ENCODE results near the gene JPT2. TPM values are rescaled to one million over a fixed set of nuclear protein-coding genes. Genes with fewer than 3 reads are reported as not detected.
A peak's percentile ranks its signal among the peaks of the same experiment; 100 is the strongest.
"Not testable (repeated sequence)": the region's sequence is repeated elsewhere in the genome, so short reads cannot be mapped to it uniquely, and the experiment has no call there.

Gene JPT2
- total RNA-seq, 1 donor from 2014 or later: 72.9 TPM

DNA sequence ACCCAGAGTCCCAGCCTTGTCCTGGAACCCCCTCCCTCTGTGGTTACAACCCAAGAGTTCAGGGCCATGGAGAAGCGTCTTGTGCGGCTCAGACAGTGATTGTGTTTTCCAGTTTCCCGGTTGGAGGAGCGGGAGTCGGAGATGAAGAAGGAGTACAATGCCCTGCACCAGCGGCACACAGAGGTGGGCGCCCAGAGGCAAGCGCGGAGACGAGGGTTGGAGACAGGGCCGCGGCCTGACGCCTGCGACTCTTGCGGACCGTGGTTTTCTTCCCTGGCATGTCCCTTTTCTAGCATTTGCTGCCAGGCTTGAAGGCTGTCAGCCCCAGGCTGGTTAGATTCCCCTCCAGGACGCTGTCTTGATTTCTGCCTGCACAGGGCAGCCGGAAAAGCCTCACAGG is 50.9 kb downstream of the JPT2 start:
- Mint-ChIP-seq H3K36me3 (ENCODE audit: unreplicated experiment) (peaks cover 8% of the 10 kb centered on the region), H3K4me3 (ENCODE audit: unreplicated experiment) (no peak overlapping the region), H3K27ac (ENCODE audit: unreplicated experiment) (no peak overlapping the region), H3K4me1 (ENCODE audit: low read depth, unreplicated experiment) (peaks cover 4% of the 10 kb centered on the region), H3K9me3 (ENCODE audit: unreplicated experiment) (peaks cover 6% of the 10 kb centered on the region), H3K27me3 (ENCODE audit: unreplicated experiment) (peaks cover 11% of the 10 kb centered on the region)
- TF ChIP-seq CTCF (IDR thresholded peaks at IDR 0.05; ENCODE audit: partially characterized antibody, unreplicated experiment): no peak
- DNase-seq: no peak

DNA sequence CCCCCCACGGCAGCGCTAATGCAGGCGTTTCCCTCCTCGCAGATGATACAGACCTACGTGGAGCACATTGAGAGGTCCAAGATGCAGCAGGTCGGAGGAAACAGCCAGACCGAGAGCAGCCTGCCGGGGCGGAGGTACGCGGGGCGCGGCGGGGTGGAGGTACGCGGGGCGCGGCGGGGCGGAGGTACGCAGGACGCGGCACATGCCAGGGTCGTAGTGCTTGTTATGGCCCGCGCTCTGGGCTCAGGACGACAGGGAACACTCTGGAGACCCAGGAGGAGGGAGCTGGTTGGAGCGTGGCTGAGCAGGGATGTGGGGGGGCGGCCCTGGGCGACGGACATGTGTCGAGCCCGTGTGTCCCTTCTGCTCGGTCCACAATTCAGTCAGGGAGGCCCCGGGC is 51.4 kb downstream of the JPT2 start:
- DNase-seq: no peak
- Mint-ChIP-seq H3K4me3 (ENCODE audit: unreplicated experiment) (no peak overlapping the region), H3K27me3 (ENCODE audit: unreplicated experiment) (peaks cover 11% of the 10 kb centered on the region), H3K4me1 (ENCODE audit: low read depth, unreplicated experiment) (peaks cover 4% of the 10 kb centered on the region), H3K36me3 (ENCODE audit: unreplicated experiment) (peaks cover 8% of the 10 kb centered on the region), H3K27ac (ENCODE audit: unreplicated experiment) (no peak overlapping the region), H3K9me3 (ENCODE audit: unreplicated experiment) (peaks cover 6% of the 10 kb centered on the region)
- no peak for TF ChIP-seq CTCF (IDR thresholded peaks at IDR 0.05; ENCODE audit: partially characterized antibody, unreplicated experiment)

GRCh38 chr16:1731073-1731472 is 53.0 kb downstream of the JPT2 start:
- H3K36me3 Mint-ChIP-seq (ENCODE audit: unreplicated experiment): peaks cover 8% of the 10 kb centered on the region
- peaks cover 4% of the 10 kb centered on the region for H3K4me1 Mint-ChIP-seq (ENCODE audit: low read depth, unreplicated experiment)
- H3K4me3 Mint-ChIP-seq (ENCODE audit: unreplicated experiment): no peak overlapping the region
- peaks cover 12% of the 10 kb centered on the region for H3K27me3 Mint-ChIP-seq (ENCODE audit: unreplicated experiment)
- DNase-seq: no peak
- no peak for TF ChIP-seq CTCF (IDR thresholded peaks at IDR 0.05; ENCODE audit: partially characterized antibody, unreplicated experiment)
- peaks cover 9% of the 10 kb centered on the region for H3K9me3 Mint-ChIP-seq (ENCODE audit: unreplicated experiment)
- H3K27ac Mint-ChIP-seq (ENCODE audit: unreplicated experiment): no peak overlapping the region

- peaks cover 9% of the 10 kb centered on the region for H3K9me3 Mint-ChIP-seq (ENCODE audit: unreplicated experiment)
- H3K4me3 Mint-ChIP-seq (ENCODE audit: unreplicated experiment): no peak overlapping the region
- peaks cover 8% of the 10 kb centered on the region for H3K36me3 Mint-ChIP-seq (ENCODE audit: unreplicated experiment)
- DNase-seq: no peak
- H3K27ac Mint-ChIP-seq (ENCODE audit: unreplicated experiment): peak overlapping the region; percentile 11
- peaks cover 4% of the 10 kb centered on the region for H3K4me1 Mint-ChIP-seq (ENCODE audit: low read depth, unreplicated experiment)
- H3K27me3 Mint-ChIP-seq (ENCODE audit: unreplicated experiment): peaks cover 12% of the 10 kb centered on the region
- TF ChIP-seq CTCF (IDR thresholded peaks at IDR 0.05; ENCODE audit: partially characterized antibody, unreplicated experiment): no peak
Observed at GRCh38 chr16:1731603-1732002, 53.5 kb downstream of the JPT2 start.

- H3K27me3 Mint-ChIP-seq (ENCODE audit: unreplicated experiment): peaks cover 9% of the 10 kb centered on the region
- peaks cover 4% of the 10 kb centered on the region for H3K36me3 Mint-ChIP-seq (ENCODE audit: unreplicated experiment)
- peak overlapping the region; percentile 11 for H3K27ac Mint-ChIP-seq (ENCODE audit: unreplicated experiment)
- H3K4me3 Mint-ChIP-seq (ENCODE audit: unreplicated experiment): no peak overlapping the region
- TF ChIP-seq CTCF (IDR thresholded peaks at IDR 0.05; ENCODE audit: partially characterized antibody, unreplicated experiment): no peak
- peaks cover 8% of the 10 kb centered on the region for H3K9me3 Mint-ChIP-seq (ENCODE audit: unreplicated experiment)
- H3K4me1 Mint-ChIP-seq (ENCODE audit: low read depth, unreplicated experiment): peaks cover 1% of the 10 kb centered on the region
- DNase-seq: no peak
Observed at GRCh38 chr16:1732071-1732470, 54.0 kb downstream of the JPT2 start.

DNA sequence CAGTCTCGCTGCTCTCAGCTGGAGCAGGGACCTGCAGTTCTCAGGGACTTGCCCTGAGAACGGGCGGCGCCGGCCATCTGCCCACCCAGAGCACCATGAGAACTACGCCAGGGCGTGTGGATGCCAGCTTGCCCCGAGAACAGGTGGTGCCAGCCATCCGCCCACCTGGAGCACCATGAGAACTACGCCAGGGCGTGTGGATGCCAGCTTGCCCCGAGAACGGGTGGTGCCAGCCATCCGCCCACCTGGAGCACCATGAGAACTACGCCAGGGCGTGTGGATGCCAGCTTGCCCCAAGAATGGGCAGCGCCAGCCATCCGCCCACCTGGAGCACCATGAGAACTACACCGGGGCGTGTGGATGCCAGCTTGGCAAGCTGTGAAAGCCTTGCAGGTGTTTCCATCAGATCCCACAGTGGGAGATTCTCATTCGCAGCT is 54.5 kb downstream of the JPT2 start:
- not testable (repeated sequence) for H3K36me3 Mint-ChIP-seq (ENCODE audit: unreplicated experiment); H3K9me3 Mint-ChIP-seq (ENCODE audit: unreplicated experiment); DNase-seq; H3K4me1 Mint-ChIP-seq (ENCODE audit: low read depth, unreplicated experiment); H3K27ac Mint-ChIP-seq (ENCODE audit: unreplicated experiment); H3K27me3 Mint-ChIP-seq (ENCODE audit: unreplicated experiment); H3K4me3 Mint-ChIP-seq (ENCODE audit: unreplicated experiment)

Data from glutamatergic neuron (in vitro differentiated cells).